BJ (cell line): ENCODE results near the gene DCBLD1. TPM values are rescaled to one million over a fixed set of nuclear protein-coding genes. Genes with fewer than 3 reads are reported as not detected.

Experiments
- CTCF ChIA-PET: fragments of 350-600 bp; formaldehyde crosslinking; extraction: SDS; loops from one replicate; lab custom pipeline; 2021; ENCODE audit warnings: antibody characterized with exemption, inconsistent platforms; lab: Yijun Ruan, JAX
- POLR2A ChIA-PET: fragments of 300-600 bp; sonication (Branson Sonifier 250); formaldehyde crosslinking; extraction: SDS; loops from one replicate; lab custom pipeline; 2021; ENCODE audit warnings: antibody characterized with exemption; lab: Charles Lee
- DNase-seq: peaks from one replicate; pipeline ENCODE4 v3.0.0-alpha.2; 2011; ENCODE audit warnings: low read depth
- H3K27me3 ChIP-seq: 2 replicates; pipeline ENCODE4 v1.6.0; 2011; ENCODE audit warnings: low read length; ENCODE audit not compliant: control insufficient read depth, insufficient read depth
- H3K36me3 ChIP-seq: 2 replicates; pipeline ENCODE4 v1.5.1; 2011; ENCODE audit warnings: low read length; ENCODE audit not compliant: control insufficient read depth, insufficient read depth
- H3K4me3 ChIP-seq: 2 replicates; pipeline ENCODE4 v1.5.1; 2011; ENCODE audit warnings: low read depth, mild to moderate bottlenecking, control low read depth, low read length
- CTCF ChIP-seq: IDR thresholded peaks from 2 replicates; pipeline ENCODE4 v1.5.1; 2011; ENCODE audit warnings: low read depth, mild to moderate bottlenecking, control low read depth, inconsistent platforms, low read length, moderate library complexity; ENCODE audit not compliant: insufficient read depth
- polyA plus RNA-seq: library from polyadenylated mRNA; depleted of rRNA; stranded (reverse); fragments of >200 nt; gene quantifications from 2 replicates; pipeline ENCODE4 v1.2.3, GENCODE V29; 2011

Gene DCBLD1
- polyA plus RNA-seq, 1 experiment: 30.1 TPM

GRCh38 chr6:117496383-117496990 is 14.0 kb downstream of the DCBLD1 start:
- Histone ChIP-seq H3K27me3 (no peaks in the 10 kb centered on the region), H3K36me3 (no peaks in the 10 kb centered on the region), H3K4me3 (no peak overlapping the region)
- POLR2A ChIA-PET: no interaction called here
- peak; percentile 37 for DNase-seq
- CTCF ChIA-PET: interaction anchor here (0.8 kb wide), 1 partner anchor 59 kb away, joined by 3 read pairs; no protein-coding TSS in a partner anchor
- no peak for TF ChIP-seq CTCF

- TF ChIP-seq CTCF: no peak
- Histone ChIP-seq H3K4me3 (no peak overlapping the region), H3K27me3 (no peaks in the 10 kb centered on the region), H3K36me3 (no peaks in the 10 kb centered on the region)
- no peak for DNase-seq
- CTCF ChIA-PET: interaction anchor here (0.8 kb wide), 1 partner anchor 58 kb away, joined by 3 read pairs; no protein-coding TSS in a partner anchor
- POLR2A ChIA-PET: no interaction called here
Measured at GRCh38 chr6:117497237-117497636, 14.8 kb downstream of the DCBLD1 start.

GRCh38 chr6:117498159-117498558 is 15.7 kb downstream of the DCBLD1 start:
- no peak for TF ChIP-seq CTCF
- POLR2A ChIA-PET: no interaction called here
- Histone ChIP-seq H3K4me3 (no peak overlapping the region), H3K36me3 (no peaks in the 10 kb centered on the region), H3K27me3 (no peaks in the 10 kb centered on the region)
- CTCF ChIA-PET: no interaction called here
- peak; percentile 40 for DNase-seq

- Histone ChIP-seq H3K4me3 (no peak overlapping the region), H3K27me3 (no peaks in the 10 kb centered on the region), H3K36me3 (peaks cover 2% of the 10 kb centered on the region)
- CTCF ChIA-PET: interaction anchor here (0.6 kb wide), 1 partner anchor 55 kb away, joined by 3 read pairs; no protein-coding TSS in a partner anchor
- DNase-seq: no peak
- no peak for TF ChIP-seq CTCF
- POLR2A ChIA-PET: no interaction called here
Measured at GRCh38 chr6:117501722-117502121, 19.2 kb downstream of the DCBLD1 start.

GRCh38 chr6:117502580-117502979 is 20.1 kb downstream of the DCBLD1 start:
- Histone ChIP-seq H3K36me3 (peaks cover 2% of the 10 kb centered on the region), H3K4me3 (no peak overlapping the region), H3K27me3 (no peaks in the 10 kb centered on the region)
- ChIA-PET POLR2A (interaction anchor here (0.6 kb wide), 1 partner anchor 18 kb away, joined by 3 read pairs; no protein-coding TSS in a partner anchor), CTCF (interaction anchor here (0.7 kb wide), 1 partner anchor 52 kb away, joined by 3 read pairs; no protein-coding TSS in a partner anchor)
- no peak for TF ChIP-seq CTCF
- DNase-seq: no peak
